ENCODE measurements around the gene MIAT.

DNA sequence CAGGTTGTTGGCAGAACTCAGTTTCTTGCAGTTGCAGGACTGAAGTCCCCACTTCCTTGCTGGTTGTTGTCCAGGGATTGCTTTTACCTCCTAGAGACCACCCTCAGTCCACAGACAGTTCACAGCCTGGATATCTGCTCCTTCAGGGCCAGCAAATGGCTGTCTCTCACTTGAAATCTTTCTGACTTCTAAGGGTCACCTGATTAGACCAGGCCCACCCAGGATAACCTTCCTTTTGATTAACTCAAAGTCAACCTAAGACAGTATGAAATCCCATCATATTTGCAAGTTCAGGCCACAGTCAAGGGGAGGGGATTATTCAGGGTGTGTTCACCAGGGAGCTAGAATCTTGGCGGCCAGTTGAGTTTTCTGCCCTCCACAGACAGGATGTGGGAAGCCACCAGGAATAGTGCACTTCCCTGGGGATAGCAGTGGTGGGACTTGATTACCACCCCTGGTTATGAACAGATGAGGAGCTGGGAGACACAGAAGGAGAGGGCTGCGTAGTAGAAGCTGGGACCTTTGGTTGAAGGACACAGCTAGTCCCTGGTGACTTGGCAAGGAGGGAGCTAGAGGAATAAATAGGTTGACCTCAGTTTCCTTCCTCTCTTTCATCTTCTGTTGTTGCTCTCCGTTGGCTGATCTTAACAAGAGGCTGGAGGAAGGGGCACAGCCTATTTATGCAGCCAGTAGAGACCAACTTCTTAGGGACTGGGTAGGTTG is 33.4 kb downstream of the MIAT start:
- no peak for TF ChIP-seq POLR2A (IDR thresholded peaks at IDR 0.05)
- TF ChIP-seq, protein P1, sequence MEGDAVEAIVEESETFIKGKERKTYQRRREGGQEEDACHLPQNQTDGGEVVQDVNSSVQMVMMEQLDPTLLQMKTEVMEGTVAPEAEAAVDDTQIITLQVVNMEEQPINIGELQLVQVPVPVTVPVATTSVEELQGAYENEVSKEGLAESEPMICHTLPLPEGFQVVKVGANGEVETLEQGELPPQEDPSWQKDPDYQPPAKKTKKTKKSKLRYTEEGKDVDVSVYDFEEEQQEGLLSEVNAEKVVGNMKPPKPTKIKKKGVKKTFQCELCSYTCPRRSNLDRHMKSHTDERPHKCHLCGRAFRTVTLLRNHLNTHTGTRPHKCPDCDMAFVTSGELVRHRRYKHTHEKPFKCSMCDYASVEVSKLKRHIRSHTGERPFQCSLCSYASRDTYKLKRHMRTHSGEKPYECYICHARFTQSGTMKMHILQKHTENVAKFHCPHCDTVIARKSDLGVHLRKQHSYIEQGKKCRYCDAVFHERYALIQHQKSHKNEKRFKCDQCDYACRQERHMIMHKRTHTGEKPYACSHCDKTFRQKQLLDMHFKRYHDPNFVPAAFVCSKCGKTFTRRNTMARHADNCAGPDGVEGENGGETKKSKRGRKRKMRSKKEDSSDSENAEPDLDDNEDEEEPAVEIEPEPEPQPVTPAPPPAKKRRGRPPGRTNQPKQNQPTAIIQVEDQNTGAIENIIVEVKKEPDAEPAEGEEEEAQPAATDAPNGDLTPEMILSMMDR (IDR thresholded peaks at IDR 0.05), result no peak
